Activated CD8-positive, alpha-beta memory T cell treated with anti-CD3 and anti-CD28 coated beads for 24 hours (primary cell): ENCODE measurements around the gene STAP2.

Source experiments
- DNase-seq: peaks from one replicate; pipeline ENCODE4 v3.0.0-alpha.2; 2020

The STAP2 gene, protein sequence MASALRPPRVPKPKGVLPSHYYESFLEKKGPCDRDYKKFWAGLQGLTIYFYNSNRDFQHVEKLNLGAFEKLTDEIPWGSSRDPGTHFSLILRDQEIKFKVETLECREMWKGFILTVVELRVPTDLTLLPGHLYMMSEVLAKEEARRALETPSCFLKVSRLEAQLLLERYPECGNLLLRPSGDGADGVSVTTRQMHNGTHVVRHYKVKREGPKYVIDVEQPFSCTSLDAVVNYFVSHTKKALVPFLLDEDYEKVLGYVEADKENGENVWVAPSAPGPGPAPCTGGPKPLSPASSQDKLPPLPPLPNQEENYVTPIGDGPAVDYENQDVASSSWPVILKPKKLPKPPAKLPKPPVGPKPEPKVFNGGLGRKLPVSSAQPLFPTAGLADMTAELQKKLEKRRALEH

DNA sequence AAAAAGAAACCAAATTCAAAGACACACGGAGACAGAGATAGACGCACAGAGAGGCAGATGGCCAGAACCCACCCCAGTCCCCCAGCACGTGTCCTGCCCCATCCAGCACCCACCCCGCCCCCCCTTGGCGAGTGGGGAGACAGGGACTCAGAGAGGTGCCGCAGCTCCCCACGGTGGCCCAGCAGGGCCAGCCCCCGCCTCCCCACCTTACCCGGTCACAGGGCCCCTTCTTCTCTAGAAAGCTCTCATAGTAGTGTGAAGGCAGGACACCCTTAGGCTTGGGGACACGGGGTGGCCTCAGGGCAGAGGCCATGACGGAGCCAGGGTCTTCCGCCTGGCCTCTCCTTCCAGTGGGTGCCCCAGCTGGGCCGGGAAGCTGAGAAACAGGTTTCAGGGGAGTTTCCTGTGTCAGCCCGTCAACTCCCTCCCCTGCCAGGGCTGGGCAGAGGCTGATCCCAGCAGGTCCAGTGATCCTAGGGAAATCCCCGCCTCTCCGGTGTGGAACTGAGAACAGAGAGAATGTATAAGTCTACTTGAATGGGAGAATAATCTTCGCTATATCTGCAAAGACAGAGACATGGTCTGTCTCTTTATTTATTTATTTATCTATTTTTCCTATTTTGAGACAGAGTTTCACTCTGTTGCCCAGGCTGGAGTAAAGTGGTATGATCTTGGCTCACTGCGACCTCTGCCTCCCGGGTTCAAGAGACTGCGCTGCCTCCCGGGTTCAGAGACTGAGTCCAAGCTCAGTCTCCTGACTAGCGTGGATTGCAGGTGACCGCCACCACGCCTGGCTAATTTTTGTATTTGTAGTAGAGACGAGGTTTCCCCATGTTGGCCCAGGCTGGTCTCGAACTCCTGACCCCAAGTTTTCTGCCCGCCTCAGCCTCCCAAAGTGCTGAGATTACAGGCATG lies at the start of gene STAP2:
TSS of gene STAP2 (minus strand) at position 387 of the 915 bp plus-strand sequence. CDS start at position 313, 74 bp downstream.
- peak; percentile 69 for DNase-seq

DNA sequence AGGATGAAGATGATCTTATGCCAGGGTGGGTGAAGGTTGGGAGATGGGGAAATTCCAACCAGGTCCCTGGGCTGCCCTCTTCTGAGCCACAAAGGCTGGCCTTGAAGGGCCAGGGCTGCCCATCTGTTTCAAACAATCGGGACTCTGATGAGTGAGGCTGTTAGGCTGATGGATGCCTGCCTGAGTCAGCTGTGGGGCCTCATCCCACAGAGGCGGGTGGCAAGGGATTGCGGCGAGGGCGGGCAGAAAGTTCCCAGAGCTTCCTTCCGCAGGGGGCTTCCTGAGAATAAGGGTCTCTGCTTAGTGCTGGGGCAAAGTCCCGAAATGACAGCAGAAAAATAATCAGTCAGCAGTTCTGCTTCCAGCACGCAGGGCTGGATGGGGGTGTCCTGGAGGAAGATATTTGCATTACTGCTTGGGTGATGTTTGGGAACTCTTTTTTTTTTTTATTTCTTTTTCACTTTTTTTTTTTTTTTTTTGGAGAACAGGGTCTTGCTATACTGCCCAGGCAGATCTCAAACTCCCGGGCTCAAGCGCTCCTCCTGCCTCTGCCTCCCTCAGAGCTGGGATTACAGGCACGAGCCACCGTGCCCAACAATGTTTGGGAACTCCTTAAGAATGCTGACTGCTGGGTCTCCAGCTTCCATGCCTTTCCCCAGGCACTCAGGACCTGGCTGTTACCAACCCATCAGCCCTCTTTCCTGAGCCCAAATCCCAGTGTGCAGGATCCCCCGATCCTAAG lies 47.6 kb upstream of the STAP2 start:
- no peak for DNase-seq

DNA sequence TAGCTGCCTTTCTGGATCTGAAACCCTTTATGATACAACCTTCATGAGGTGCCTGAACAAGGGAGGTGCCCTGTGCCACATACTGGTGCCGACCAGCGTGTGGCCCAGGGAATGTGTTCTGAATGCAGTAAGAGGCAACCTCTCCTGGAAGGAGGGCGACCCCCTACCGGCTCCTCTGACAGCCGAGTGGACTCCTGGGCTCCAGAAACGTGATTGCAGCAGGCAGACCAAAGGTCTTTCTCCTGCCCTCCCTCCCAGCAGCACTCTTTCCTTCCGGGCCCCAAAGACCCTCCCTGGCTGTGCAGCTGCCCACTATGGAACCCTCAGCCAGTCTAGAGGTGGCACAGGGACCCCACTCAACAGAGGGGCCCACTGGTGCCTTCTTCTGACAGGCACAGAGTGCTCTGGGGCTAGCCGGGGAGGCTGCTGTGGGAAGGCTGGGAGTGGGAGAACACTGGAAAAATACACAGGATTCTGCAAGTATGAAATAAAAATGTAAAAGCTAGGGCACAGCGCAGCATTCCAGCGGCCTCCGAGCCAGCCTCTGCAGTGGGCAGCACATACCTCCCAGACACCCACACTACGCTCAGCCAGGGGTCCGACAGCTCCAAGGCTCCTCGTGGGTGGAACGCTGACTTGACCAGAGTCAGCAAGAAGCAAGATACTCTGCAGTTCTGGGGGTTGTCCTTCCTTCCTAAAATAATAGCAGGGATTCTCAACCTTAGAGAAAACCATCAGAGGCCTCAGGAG lies 46.8 kb upstream of the STAP2 start:
- no peak for DNase-seq

DNA sequence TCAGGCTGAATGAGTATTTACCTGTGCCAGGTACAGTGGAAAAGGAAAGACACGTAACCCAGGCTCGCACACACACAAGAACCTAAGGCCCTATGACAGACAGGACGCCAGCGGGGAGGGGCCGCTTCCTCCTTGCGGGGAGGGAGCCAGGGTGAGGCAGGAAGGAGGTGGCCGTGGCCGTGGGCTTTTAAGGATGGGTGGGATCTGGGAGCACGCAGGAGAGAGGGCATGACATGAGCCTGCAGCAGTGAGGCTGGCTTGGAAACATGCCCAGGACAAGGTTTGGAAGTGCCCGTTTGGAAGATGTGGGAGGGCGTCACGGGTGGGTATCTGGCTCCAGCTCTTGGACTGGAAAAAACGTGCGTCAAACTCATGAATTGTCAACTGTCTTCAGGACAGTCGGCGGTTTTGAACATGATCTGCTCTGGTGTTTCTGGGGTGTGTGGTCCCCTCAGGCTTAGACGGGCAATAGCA lies 41.7 kb upstream of the STAP2 start:
- DNase-seq: no peak

DNA sequence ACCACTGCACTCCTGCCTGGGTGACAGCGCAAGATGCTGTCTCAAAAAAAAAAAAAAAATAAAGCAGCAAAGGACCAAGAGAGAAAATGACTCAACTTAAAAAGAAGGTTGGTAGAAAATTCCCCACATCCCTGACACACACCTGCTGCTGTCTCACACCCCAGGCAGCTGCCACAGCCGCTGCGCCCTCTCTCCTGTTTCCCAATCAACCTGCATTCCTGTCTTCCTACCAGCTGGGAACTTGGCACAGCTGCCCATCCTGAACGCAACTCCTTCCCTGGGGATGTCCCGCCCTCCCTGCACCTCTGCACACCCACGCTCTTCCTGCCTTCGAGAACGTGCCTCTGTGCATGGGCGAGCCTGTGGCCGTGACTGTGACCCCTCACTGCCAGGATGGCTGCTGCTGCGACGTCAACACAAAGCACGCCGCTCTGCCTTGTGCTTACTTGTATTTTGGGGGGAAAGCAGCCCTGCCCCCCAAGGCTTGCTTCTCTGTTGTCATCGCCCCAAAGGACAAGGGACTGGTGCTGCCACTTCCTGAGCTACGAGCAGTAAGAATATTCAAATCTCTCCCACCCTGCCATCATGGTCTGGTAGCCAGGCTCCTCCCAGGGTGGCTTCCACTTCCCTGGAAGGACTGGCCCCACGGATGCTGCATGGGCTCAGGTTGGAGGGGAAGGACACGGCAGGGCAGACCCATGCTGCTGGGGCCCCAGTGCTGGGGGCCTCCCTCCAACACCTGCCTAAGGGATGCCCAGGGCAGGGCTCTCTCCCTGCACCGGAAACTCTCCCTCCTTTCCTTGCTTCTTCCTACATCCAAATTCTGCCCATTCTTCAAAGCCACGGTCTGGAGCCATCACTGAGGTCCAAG lies 41.0 kb upstream of the STAP2 start:
- DNase-seq: no peak

DNA sequence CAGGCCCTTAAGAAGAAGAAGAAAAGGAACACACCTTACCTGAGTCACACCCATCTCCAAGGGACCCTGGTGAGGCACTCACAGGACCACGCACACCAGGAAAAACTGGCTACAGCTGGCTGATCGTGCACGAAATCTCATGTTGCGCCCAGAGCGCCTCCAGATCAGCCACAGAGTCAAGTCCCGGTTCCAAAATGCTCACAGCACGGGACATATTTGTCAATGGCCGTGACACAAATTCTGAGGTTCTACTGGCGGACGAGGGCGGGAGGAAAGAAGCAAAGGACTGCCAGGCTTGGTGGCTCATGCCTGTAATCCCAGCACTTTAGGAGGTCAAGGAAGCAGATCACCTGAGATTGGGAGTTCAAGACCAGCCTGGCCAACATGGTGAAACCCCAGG lies 40.3 kb upstream of the STAP2 start:
- DNase-seq: no peak

DNA sequence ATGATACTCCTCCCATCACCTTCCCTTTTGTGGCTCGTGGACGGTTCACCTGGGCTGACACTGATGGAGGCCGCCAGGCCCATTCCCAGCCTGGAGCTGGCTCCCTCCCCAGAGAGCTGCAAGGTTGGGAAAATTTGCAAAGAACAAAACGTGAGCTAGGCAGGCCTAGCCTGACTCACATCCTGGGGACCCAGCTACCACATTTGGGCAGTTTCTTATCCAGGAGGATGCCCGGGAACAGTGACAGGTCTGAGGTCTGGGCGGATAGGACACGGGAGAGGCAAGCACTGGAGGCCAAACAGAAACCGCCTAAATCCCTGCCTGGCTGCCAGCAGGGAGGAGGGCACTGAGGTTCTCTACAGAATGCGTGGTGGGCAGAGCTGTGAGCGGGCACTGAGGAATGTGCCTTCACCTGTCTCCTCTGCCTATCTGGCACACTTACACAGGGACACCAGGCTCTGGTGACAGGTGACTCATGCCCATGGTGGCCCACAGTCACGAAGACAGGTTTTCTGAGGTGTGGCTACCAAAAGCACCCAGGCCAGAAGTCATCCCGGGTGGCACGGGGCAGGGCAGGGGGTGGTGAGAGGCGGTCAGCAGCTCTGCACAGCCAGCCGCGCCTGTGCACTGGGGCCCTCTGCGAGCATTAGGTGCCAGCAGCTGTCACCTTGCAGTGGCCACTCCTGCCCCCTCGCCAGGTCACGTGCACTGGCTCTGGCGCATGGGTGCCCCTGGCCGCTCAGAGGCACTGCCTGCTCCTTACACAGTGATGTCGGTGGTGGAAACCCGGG lies 38.6 kb upstream of the STAP2 start:
- DNase-seq: no peak

DNA sequence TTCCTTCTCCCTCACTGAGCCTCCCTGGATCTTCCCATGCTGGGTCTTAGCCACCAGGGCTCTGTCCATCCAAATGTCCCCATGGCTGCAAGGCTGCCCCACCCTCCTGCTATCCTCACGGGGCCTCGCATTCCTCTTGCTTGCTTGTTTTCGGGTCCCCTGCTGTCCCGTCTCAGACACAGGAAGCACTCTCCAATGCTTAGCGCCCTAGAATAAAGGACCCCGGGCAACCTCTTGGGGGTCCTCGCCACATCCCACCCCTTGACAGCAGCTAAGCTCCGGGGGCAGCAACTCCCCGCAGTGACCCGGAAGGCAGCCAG lies 38.0 kb upstream of the STAP2 start:
- DNase-seq: no peak

DNA sequence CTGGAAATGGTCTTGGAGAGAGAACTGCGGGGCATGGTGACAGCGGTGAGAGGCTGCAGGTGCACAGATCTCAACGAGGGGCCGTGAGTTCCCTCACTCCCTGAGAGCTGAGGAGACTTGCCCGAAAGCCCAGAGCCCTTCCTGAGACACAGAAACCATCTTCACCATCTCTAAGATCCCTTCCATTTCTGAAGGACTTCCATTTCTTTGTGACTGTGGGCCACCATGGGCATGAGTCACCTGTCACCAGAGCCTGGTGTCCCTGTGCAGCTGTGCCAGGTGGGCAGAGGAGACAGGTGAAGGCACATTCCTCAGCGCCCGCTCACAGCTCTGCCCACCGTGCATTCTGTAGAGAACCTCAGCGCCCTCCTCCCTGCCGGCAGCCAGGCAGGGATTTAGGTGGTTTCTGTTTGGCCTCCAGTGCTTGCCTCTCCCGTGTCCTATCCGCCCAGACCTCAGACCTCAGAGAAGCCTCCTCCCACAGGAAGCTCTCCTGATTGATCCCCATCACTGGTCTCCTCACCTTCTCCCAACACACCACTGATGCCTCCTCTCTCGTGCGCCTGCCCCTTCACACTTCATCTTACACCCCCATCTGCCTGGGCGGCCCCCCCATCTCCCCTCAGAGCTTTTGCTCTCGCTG lies 37.5 kb upstream of the STAP2 start:
- DNase-seq: no peak

DNA sequence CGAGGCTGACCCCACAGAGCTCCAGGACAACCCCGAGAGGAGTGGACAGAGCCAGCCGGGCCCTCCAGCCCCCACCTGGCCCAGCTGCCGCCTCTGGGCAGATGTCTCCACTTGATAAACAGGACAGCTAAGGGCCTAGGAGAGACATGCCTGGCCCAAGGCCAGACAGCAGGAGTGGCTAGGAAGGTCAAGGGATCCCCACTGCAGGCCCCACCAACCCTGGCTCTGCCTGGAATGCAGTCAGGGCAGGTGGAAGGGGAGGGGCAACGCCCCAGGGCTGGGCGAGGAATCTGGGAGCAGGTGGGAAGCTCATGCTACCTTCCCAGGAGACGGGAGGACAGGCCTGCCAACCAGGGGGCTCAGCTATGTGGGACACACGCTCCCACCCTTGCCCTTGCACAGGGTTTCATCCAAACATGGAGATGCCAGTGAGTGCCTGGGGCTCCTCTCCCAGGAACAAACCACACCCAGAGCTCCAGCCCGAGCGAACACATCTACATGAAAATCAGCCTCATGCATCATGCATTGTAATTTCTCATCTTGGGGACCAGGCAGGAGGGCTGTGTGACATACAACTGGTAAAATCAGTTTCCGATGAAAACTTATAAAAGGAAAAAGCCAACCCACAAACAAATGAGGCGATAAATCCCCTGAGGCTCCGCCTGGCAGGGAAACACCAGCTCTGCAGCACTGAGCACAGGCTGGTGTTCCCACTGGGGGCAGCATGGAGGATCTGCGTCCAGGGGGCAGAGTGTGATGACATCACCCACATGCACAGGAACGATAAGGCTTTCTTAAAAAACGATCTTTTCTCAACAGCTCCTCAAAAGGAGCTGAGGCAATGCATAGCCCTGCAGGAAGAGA lies 36.8 kb upstream of the STAP2 start:
- no peak for DNase-seq

DNA sequence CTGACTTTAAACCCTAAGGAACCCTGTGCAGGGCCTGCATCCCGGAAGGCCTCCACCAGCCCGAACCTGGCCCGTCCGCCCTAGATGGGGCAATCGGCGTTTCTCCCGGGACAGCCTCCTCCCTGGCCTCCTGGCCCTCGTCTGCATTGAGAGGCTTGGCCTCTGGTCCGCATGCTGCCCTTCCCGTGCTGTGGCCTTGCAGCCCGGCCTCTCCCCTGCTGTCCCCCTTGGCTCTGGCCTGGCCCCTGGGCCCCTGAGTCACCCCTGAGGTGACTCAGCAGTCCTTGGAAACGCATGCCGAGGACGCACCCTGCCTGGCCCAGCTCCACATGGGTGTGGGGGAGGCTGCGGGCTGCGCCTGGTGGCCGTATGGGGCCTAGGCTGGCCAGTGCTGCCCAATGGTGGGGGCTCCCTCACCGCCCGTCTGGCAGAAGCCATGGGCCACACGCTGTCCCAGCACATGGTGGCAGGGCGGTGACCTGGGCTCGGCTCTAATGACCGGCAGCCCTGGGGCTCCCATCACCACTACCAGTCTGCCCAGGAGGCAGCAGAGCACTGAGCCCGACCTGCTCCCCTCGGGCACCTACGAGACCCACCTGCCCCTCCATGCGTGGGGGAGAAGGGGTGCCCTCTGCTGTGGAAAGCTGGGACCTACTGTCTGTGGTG lies 36.0 kb upstream of the STAP2 start:
- DNase-seq: no peak

DNA sequence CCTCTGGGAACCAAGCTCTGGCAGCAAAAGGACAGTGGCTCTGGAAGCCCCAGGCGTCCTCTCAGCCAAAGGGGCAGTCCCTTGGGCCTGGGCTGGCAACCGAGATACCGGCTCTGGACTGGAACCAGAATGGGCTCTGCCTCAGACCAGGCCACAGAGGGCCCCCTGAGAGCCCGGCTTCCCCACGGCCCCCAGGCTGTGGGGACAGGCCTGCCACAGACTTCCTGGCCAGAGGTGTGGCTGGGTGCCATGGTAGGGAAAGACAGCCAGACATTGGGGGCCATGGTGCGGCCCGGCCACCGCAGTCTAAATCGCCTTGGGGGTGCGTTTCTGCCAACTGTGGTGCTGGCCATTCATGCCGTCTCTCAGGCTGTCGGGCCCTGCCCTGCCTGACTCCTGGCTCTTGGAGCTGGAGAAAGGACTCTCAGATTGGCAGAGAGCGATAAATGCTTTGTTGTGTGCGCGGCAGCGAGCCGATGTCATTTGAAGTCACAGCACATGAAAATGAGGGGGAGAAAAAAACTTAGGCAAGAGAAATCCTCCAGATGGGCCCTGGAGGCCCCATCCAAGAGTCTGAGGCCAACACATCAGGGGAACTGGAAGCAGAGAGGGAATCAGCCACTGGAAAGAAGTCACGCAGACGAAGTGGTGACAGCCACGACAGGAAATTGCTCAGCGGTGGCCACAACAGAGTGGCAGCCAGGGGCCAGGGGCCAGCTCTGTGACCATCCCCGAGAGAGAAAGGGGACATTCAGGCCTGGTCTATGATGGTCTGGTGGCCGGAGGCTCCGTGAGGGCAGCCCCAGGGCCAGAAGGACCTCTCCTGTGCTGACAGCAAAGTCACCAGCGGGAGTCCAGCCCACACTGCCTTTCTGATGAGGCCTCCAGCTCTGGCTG lies 35.2 kb upstream of the STAP2 start:
- DNase-seq: no peak

DNA sequence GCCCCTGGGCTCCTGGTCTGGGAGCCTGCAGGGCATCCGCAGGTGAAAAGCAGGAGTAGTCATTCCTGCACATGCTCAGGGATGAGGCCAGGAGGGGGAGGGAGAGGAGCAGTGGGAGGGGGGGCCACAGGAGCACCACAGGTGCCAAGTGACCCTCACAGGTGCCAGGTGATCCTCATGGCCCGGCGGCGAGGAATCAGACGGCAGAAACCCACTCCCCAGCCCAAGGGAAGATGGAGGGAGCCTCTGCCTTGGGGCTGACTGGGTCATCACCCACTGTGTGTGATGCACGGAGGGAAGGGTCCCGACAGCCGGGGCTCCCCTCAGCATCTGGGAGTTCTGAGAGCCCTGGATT lies 34.4 kb upstream of the STAP2 start:
- DNase-seq: no peak

DNA sequence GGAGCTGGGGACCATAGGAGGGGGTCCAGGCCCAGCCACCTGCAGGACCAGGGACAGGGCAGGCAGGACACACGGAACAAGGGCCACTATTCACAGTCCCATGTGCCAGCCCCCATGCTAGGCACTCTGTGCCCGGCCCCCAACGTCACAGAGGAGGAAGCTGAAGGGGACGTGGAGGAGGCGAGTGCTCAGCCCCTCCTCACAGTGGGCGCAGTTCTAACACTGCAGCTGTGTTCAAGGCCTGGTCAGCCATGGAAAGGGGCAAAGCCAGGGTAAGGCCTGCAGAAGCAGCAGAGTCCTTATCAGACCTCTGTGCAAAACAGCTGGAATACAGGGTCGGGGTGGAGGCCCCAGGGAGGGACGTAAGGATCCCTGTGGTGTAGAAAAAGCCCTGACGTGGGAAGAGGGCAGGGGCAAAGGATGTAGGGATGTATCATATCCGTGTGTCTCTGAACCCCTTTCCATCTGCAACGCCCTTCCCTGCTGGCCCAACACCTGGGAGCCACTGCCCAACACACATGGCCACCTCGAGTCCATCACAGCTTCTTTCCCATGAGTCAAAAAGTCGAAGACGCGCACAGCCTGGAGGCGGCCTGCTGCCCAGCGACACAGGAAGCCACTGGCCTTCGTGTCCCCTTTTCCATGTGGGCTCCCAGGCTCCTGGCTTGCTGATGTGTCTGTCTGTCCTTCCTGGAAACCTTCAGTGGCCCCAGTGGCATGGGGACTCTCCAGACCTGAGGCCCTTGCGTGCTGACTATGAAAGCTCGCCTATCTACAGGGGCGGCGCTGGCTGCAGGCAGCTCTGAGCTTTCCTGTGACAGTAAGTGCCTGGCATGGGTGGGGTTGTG lies 33.8 kb upstream of the STAP2 start:
- no peak for DNase-seq

DNA sequence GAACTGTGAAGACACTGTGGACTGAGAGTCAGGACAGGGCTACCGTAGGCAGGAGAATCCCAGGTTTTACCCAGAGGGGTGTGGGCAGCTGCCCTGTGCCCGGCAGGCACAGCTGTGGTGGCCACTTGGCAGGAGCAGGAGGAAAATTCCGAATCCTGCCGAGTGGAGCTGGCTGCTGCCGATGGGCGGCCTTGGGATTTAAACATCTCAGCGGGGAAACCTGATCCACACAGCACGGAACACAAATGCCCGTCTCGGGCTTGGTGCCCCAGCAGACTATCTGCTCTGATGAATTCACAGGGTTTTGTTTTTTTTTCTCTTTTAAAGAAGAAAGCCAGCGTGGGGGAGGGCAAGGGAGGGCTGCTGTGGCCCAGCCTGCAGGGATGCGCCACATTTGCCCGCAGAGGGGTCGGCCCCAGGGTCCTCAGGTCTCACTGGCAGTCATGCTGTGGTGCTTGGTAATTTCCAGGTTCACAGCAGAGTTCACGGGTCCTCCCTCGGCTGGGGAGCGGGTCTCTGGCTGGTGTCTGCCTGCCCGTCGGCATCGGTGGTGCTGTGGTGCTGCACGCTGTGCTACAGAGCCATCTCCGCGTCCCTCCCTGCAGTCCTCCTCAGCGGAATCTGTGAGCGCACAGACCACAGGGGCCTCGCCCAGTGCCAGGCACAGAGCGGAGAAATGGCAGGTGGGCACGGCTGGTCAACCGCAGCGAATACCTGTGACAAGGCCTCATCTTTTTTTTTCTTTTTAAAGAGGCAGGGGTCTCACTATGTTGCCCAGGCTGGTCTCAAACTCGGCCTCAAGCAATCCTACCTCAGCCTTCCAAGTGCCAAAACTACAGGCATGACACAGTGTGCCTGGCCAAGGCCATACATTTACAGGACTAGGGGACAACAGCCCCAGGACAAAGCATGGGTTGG lies 32.9 kb upstream of the STAP2 start:
- DNase-seq: no peak
